Gastrocnemius medialis (tissue), 4 donors: Measurements from ENCODE around the gene CLDN18. TPM values are rescaled to one million over a fixed set of nuclear protein-coding genes. Genes with fewer than 3 reads are reported as not detected.

Experiments
- ATAC-seq, 2 donors: fragments of 150-250 bp; one replicate each; pipeline ENCODE4 v1.9.1; 2016
- DNase-seq, 2 donors: peaks; one replicate each; pipeline ENCODE4 v3.0.0-alpha.2; 2019
- H3K27ac ChIP-seq, 4 donors: fragments of 200-600 bp; sonication (generic); 1 replicate in 1 of 4; 2 replicates in 3 of 4; pipeline ENCODE4 v1.5.1; 2016 to 2018; ENCODE audit warnings: mild to moderate bottlenecking in 2 of 4, moderate library complexity in 1 of 4
- H3K27me3 ChIP-seq, 3 donors: fragments of 200-600 bp; sonication (generic) in 2 of 3; 1 replicate in 1 of 3; 2 replicates in 2 of 3; pipeline versions ENCODE4 v1.5.1 to v1.6.0; 2016 to 2019; ENCODE audit warnings: mild to moderate bottlenecking in 1 of 3, moderate library complexity in 1 of 3
- H3K36me3 ChIP-seq, 2 donors: fragments of 200-600 bp; sonication (generic) in 1 of 2; one replicate each; pipeline ENCODE4 v1.5.1; 2017 to 2018
- H3K4me1 ChIP-seq, 2 donors: fragments of 200-600 bp; sonication (generic) in 1 of 2; one replicate each; pipeline ENCODE4 v1.5.1; 2016 to 2017; ENCODE audit warnings: mild to moderate bottlenecking in 2 of 2
- H3K4me3 ChIP-seq, 4 donors: fragments of 200-600 bp; sonication (generic) in 3 of 4; 1 replicate in 1 of 4; 2 replicates in 3 of 4; pipeline ENCODE4 v1.5.1; 2016 to 2019; ENCODE audit warnings: mild to moderate bottlenecking in 2 of 4
- H3K9me3 ChIP-seq, 3 donors: fragments of 200-600 bp; sonication (generic) in 2 of 3; 1 replicate in 1 of 3; 2 replicates in 2 of 3; pipeline ENCODE4 v1.5.1; 2016 to 2019
- POLR2A ChIP-seq, 2 donors: fragments of 450-650 bp; IDR thresholded peaks; one replicate each; pipeline ENCODE4 v1.6.1; 2017; ENCODE audit warnings: antibody characterized with exemption in 2 of 2, mild to moderate bottlenecking in 2 of 2, moderate library complexity in 2 of 2
- in situ Hi-C, 4 donors: fragments of 200-750 bp; cut with MboI; loops; one replicate each; pipeline versions ENCODE4 v1.15.0 to v1.8.0; 2017; ENCODE audit warnings: low sequenced_read_pairs in 4 of 4
- intact Hi-C: fragments of 100-400 bp; cut with DNase I; formaldehyde crosslinking; loops from one replicate; pipeline ENCODE4 v1.15.1; 2023; ENCODE audit warnings: low total_unique reads
- total RNA-seq, 4 donors: library from RNA; depleted of rRNA; stranded (reverse); fragments of >200 nt; gene quantifications; one replicate each; pipeline versions ENCODE4 v1.1.0 to v1.2.3, GENCODE V29; 2016
- TF ChIP-seq, protein P1 (sequence below), 5 experiments: fragments of 450-650 bp in 3 of 5; fragments of 200-600 bp in 2 of 5; sonication (generic) in 2 of 5; IDR thresholded peaks in 4 of 5; conservative IDR thresholded peaks in 1 of 5; 1 replicate in 4 of 5; 2 replicates in 1 of 5; pipeline ENCODE4 v1.5.1; 2016 to 2019; ENCODE audit warnings: antibody characterized with exemption in 5 of 5, mild to moderate bottlenecking in 3 of 5, moderate library complexity in 3 of 5

CLDN18 gene
- total RNA-seq, 4 donors from 2014 or later: not detected

DNA sequence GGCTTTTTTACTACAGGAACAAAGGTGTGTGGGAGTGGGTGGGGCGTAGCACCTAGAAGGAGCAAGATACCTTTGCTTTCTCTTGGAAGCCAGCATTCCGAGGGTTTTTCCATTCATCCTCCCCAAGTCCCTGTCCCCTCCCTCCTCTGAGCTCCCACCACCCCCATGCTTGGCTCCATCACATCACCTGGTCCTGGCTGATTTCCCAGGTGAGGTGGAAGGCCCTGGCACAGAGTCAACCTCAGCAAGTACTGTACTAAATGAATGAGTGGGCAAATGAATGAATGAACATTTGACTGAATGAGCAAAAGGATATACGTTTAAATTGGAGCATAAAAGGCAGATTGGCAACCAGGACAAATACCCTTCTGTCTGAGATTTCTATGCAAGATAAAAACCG lies 60.0 kb downstream of the CLDN18 start:
- no peaks in the 10 kb centered on the region for H3K9me3 ChIP-seq
- no peak overlapping the region for H3K27ac ChIP-seq
- no peaks in the 10 kb centered on the region for H3K27me3 ChIP-seq
- in situ Hi-C loops (loop anchor here in 1 of 4 donors (5.0 kb wide), 1 partner anchor 47 kb away; the partner anchor contains the start of gene DZIP1L), intact Hi-C loops (no loop called here)
- no peaks in the 10 kb centered on the region for H3K36me3 ChIP-seq
- TF ChIP-seq, protein P1, sequence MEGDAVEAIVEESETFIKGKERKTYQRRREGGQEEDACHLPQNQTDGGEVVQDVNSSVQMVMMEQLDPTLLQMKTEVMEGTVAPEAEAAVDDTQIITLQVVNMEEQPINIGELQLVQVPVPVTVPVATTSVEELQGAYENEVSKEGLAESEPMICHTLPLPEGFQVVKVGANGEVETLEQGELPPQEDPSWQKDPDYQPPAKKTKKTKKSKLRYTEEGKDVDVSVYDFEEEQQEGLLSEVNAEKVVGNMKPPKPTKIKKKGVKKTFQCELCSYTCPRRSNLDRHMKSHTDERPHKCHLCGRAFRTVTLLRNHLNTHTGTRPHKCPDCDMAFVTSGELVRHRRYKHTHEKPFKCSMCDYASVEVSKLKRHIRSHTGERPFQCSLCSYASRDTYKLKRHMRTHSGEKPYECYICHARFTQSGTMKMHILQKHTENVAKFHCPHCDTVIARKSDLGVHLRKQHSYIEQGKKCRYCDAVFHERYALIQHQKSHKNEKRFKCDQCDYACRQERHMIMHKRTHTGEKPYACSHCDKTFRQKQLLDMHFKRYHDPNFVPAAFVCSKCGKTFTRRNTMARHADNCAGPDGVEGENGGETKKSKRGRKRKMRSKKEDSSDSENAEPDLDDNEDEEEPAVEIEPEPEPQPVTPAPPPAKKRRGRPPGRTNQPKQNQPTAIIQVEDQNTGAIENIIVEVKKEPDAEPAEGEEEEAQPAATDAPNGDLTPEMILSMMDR (IDR thresholded peaks at IDR 0.05 in 4 of 5, conservative IDR thresholded peaks at IDR 0.05 in 1 of 5): no peak
- no peak for TF ChIP-seq POLR2A (IDR thresholded peaks at IDR 0.05)
- ATAC-seq (no peak), DNase-seq (no peak)
- H3K4me1 ChIP-seq: no peaks in the 10 kb centered on the region
- no peak overlapping the region for H3K4me3 ChIP-seq

DNA sequence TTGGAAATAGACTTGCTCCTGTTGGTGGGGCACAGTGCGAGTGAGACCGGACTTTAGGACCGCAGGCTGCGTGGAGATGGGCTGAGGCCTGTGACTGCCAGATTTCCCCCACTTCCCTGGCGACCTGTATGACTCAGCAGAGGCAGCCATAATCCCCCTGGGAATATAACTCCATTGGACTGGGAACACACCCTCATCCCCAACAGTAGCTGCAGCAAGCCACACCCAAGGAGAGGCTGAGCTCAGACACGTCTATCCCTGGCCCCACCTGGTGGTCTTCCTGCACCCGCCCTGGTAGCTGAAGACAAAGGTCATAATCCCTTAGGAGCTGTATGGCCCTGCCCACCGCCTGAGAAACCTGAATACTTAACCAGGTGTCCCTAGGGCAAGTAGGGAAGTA lies 62.8 kb downstream of the CLDN18 start:
- TF ChIP-seq, protein P1 (IDR thresholded peaks at IDR 0.05 in 4 of 5, conservative IDR thresholded peaks at IDR 0.05 in 1 of 5): no peak
- TF ChIP-seq POLR2A (IDR thresholded peaks at IDR 0.05): no peak
- H3K4me3 ChIP-seq: no peak overlapping the region
- H3K27me3 ChIP-seq: no peaks in the 10 kb centered on the region
- peaks cover 0 to 4% of the 10 kb centered on the region in 2 donors for H3K36me3 ChIP-seq
- intact Hi-C loops (no loop called here), in situ Hi-C loops (loop anchor here in 1 of 4 donors (5.0 kb wide), 1 partner anchor 45 kb away; the partner anchor contains the start of gene DZIP1L)
- H3K4me1 ChIP-seq: no peaks in the 10 kb centered on the region
- ATAC-seq (no peak), DNase-seq (no peak)
- H3K27ac ChIP-seq: no peak overlapping the region
- H3K9me3 ChIP-seq: no peaks in the 10 kb centered on the region

DNA sequence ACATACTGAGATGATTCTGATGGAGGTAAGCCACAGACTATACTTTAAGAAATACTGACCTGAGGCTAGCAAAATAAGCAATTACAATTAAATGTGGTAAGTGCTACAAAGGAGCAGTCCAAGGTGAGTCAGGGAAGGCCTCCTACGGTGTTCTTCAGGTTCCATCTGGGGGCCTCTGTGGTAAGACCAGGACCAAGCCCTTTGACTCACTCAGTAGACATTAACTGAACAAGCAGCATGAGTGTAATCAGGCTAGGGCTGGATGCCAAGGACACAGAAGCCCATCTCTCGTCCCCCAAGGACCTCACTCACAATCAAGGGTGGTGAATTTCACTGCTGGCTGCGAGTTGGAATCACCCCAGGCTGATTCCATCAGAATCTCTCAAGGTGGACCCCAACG lies 68.1 kb downstream of the CLDN18 start:
- Histone ChIP-seq H3K4me3 (no peak overlapping the region), H3K9me3 (no peaks in the 10 kb centered on the region), H3K27me3 (no peaks in the 10 kb centered on the region), H3K4me1 (no peaks in the 10 kb centered on the region), H3K27ac (no peak overlapping the region), H3K36me3 (peaks cover 0 to 4% of the 10 kb centered on the region in 2 donors)
- DNase-seq: no peak
- TF ChIP-seq POLR2A (IDR thresholded peaks at IDR 0.05): no peak
- TF ChIP-seq, protein P1 (IDR thresholded peaks at IDR 0.05 in 4 of 5, conservative IDR thresholded peaks at IDR 0.05 in 1 of 5): no peak
- ATAC-seq: no peak
- intact Hi-C loops (no loop called here), in situ Hi-C loops (no loop called here)

DNA sequence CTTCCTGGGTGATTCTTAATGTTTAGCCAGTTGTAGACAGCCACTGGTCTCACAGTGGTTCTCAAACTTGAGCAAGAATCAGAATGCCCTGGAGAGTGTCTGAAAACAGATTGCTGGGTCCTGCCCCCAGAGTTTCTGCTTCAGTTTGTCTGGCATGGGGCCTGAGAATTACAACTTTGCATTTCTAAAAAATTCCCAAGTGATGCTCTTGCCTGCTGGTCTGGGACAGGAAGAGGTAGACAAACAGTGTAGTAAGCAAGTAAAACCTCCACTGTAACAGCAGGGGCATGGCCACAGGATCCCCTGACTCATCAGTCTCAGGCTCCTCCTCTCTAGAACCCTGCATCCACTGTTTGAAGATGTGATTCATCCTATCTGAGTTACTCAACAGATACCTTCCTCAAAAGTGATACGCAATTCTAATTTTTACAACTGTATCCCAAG lies 69.0 kb downstream of the CLDN18 start:
- Histone ChIP-seq H3K36me3 (peaks cover 0 to 6% of the 10 kb centered on the region in 2 donors), H3K27ac (no peak overlapping the region), H3K9me3 (no peaks in the 10 kb centered on the region), H3K27me3 (no peaks in the 10 kb centered on the region), H3K4me1 (no peaks in the 10 kb centered on the region), H3K4me3 (no peak overlapping the region)
- intact Hi-C loops: no loop called here
- no peak for ATAC-seq
- in situ Hi-C loops: no loop called here
- DNase-seq: no peak
- no peak for TF ChIP-seq POLR2A (IDR thresholded peaks at IDR 0.05)
- TF ChIP-seq, protein P1 (IDR thresholded peaks at IDR 0.05 in 4 of 5, conservative IDR thresholded peaks at IDR 0.05 in 1 of 5): no peak

DNA sequence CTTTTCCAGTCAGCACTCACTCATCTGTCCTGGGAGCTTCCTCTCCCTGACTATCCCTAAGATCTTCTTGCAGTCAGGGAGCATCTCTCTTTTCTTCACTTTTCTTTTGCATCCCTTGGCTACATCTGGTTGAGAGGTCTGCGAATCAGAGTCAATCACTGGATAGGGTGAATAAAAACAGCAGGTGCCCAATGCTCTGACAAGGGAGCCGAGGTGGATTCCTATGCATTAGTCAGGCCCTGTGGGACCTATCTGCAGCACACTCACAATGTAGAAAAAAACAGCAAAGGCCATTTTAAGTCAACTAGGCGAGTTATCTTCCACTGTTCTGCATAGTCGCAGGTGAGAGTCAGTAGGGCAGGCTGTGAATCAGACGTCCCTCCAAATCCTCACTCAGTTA lies 69.9 kb downstream of the CLDN18 start:
- Histone ChIP-seq H3K27me3 (no peaks in the 10 kb centered on the region), H3K27ac (no peak overlapping the region), H3K4me1 (no peaks in the 10 kb centered on the region), H3K9me3 (no peaks in the 10 kb centered on the region), H3K4me3 (no peak overlapping the region), H3K36me3 (peaks cover 0 to 15% of the 10 kb centered on the region in 2 donors)
- intact Hi-C loops (no loop called here), in situ Hi-C loops (no loop called here)
- no peak for TF ChIP-seq POLR2A (IDR thresholded peaks at IDR 0.05)
- TF ChIP-seq, protein P1 (IDR thresholded peaks at IDR 0.05 in 4 of 5, conservative IDR thresholded peaks at IDR 0.05 in 1 of 5): no peak
- ATAC-seq: no peak
- DNase-seq: no peak
